GM23338 (cell line): Measurements from ENCODE around the gene MCC. TPM values are rescaled to one million over a fixed set of nuclear protein-coding genes. Genes with fewer than 3 reads are reported as not detected.

Source experiments
- ATAC-seq: fragments of 200-7000 bp; cut with Tn5 transposase; 3 replicates; pipeline ENCODE4 v1.9.1; 2020
- DNase-seq: peaks from one replicate; pipeline ENCODE4 v3.0.0-alpha.2; 2015; ENCODE audit warnings: low spot score
- H2AFZ ChIP-seq: fragments of 200-600 bp; sonication (generic); 2 replicates; pipeline ENCODE4 v1.8.0; 2016; ENCODE audit warnings: antibody characterized with exemption, mild to moderate bottlenecking, moderate library complexity
- H3F3A ChIP-seq: fragments of 200-600 bp; sonication (generic); replicated peaks from 2 replicates; pipeline ENCODE4 v1.8.0; 2017; ENCODE audit warnings: antibody characterized with exemption, mixed run types, low read depth
- H3K27ac ChIP-seq: fragments of 200-600 bp; sonication (generic); 2 replicates; pipeline ENCODE4 v1.6.1; 2016; ENCODE audit warnings: low read depth
- H3K27me3 ChIP-seq: fragments of 200-600 bp; sonication (generic); 2 replicates; pipeline ENCODE4 v1.8.0; 2016; ENCODE audit warnings: mild to moderate bottlenecking, mixed run types, moderate library complexity; ENCODE audit not compliant: insufficient read depth
- H3K36me3 ChIP-seq: fragments of 200-600 bp; sonication (generic); 2 replicates; pipeline ENCODE4 v1.8.0; 2016; ENCODE audit warnings: mild to moderate bottlenecking; ENCODE audit not compliant: insufficient read depth
- H3K4me1 ChIP-seq: fragments of 200-600 bp; sonication (generic); 2 replicates; pipeline ENCODE4 v1.8.0; 2016; ENCODE audit warnings: mild to moderate bottlenecking, moderate library complexity; ENCODE audit not compliant: insufficient read depth
- H3K4me2 ChIP-seq: fragments of 200-600 bp; sonication (generic); 2 replicates; pipeline ENCODE4 v1.7.1; 2017; ENCODE audit warnings: mixed run types
- H3K4me3 ChIP-seq: fragments of 200-600 bp; sonication (generic); 2 replicates; pipeline ENCODE4 v1.6.1; 2016; ENCODE audit warnings: mixed run types
- H3K79me2 ChIP-seq: fragments of 200-600 bp; sonication (generic); replicated peaks from 2 replicates; pipeline ENCODE4 v1.8.0; 2017; ENCODE audit warnings: mild to moderate bottlenecking; ENCODE audit not compliant: insufficient read depth
- H3K9me2 ChIP-seq: fragments of 200-600 bp; sonication (generic); 2 replicates; pipeline ENCODE4 v1.8.0; 2017; ENCODE audit not compliant: insufficient read depth
- H4K20me1 ChIP-seq: fragments of 200-600 bp; sonication (generic); replicated peaks from 2 replicates; pipeline ENCODE4 v1.8.0; 2017; ENCODE audit warnings: mild to moderate bottlenecking; ENCODE audit not compliant: insufficient read depth
- H3K27ac Mint-ChIP-seq: 2 replicates; pipeline ENCODE4 v1.8.0; 2020; ENCODE audit warnings: inconsistent platforms, mild to moderate bottlenecking, moderate library complexity, mixed read lengths
- H3K27me3 Mint-ChIP-seq: 3 replicates; pipeline ENCODE4 v1.8.0; 2022; ENCODE audit warnings: low read depth, mild to moderate bottlenecking, moderate library complexity, mixed read lengths, inconsistent platforms; ENCODE audit not compliant: insufficient read depth, poor library complexity
- H3K36me3 Mint-ChIP-seq: 3 replicates; pipeline ENCODE4 v1.8.0; 2021; ENCODE audit warnings: low read depth, mild to moderate bottlenecking, inconsistent platforms, moderate library complexity, mixed read lengths
- H3K4me1 Mint-ChIP-seq: 3 replicates; pipeline ENCODE4 v1.8.0; 2020; ENCODE audit warnings: mild to moderate bottlenecking, inconsistent platforms, mixed read lengths
- H3K4me3 Mint-ChIP-seq: 3 replicates; pipeline ENCODE4 v1.8.0; 2021; ENCODE audit warnings: moderate library complexity, mild to moderate bottlenecking, inconsistent platforms, mixed read lengths
- H3K9me3 Mint-ChIP-seq: 3 replicates; pipeline ENCODE4 v1.8.0; 2020; ENCODE audit warnings: moderate library complexity, mild to moderate bottlenecking, inconsistent platforms, mixed read lengths
- JUNB ChIP-seq: IDR thresholded peaks from one replicate; pipeline ENCODE4 v1.6.1; 2016; ENCODE audit warnings: antibody characterized with exemption; ENCODE audit not compliant: unreplicated experiment
- STAT1 ChIP-seq: IDR thresholded peaks from one replicate; pipeline ENCODE4 v1.6.1; 2016; ENCODE audit warnings: antibody characterized with exemption; ENCODE audit not compliant: unreplicated experiment
- ZNF114 ChIP-seq: fragments of 250-450 bp; sonication (Bioruptor Pico); IDR thresholded peaks from 2 replicates; pipeline ENCODE4 v1.5.0; 2020; ENCODE audit warnings: mild to moderate bottlenecking, moderate library complexity
- ZNF331 ChIP-seq: fragments of 250-450 bp; sonication (Bioruptor Pico); IDR thresholded peaks from 2 replicates; pipeline ENCODE4 v1.5.0; 2020; ENCODE audit warnings: low read depth, mild to moderate bottlenecking, moderate library complexity
- polyA plus RNA-seq: library from polyadenylated mRNA; unstranded; fragments of >200 nt; fragmentation: Nextera tagmentation; extraction: Ambion mirVana; gene quantifications from 2 replicates; pipeline ENCODE4 v1.2.1, GENCODE V29; 2016
- total RNA-seq: library from RNA; depleted of rRNA; stranded (reverse); fragments of >200 nt; shearing (Covaris generic); gene quantifications from 2 replicates; pipeline ENCODE4 v1.2.3, GENCODE V29; 2014
- TF ChIP-seq, protein P1 (sequence below): fragments of 250-450 bp; sonication (Bioruptor Pico); IDR thresholded peaks from 2 replicates; pipeline ENCODE4 v1.5.0; 2020; ENCODE audit warnings: mild to moderate bottlenecking, moderate library complexity
- TF ChIP-seq, protein P2 (sequence below): IDR thresholded peaks from one replicate; pipeline ENCODE4 v1.6.1; 2018; ENCODE audit warnings: antibody characterized with exemption; ENCODE audit not compliant: unreplicated experiment

MCC gene
- total and polyA plus RNA-seq, 2 experiments from 2014 or later, result 3.8 to 10.1 TPM

DNA sequence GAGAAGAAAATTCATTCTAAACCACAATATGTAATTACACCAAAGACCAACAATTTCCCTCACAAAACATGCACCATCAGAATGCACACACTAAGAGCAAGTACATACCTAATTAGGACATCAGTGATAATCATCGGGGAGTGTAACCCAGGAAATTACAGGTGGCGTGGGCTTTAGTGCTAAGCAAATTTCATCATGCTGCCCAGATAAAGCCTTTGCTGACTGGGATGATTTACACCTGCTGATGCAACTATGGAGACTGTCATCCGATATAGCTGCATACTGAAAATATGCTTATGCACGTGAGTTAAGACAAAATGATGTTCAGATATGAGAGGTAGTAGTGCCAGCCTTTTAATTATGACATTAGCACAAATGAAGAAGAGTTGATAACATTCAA, 388.4 kb downstream of the MCC start (continued):
- TF ChIP-seq, protein P1, sequence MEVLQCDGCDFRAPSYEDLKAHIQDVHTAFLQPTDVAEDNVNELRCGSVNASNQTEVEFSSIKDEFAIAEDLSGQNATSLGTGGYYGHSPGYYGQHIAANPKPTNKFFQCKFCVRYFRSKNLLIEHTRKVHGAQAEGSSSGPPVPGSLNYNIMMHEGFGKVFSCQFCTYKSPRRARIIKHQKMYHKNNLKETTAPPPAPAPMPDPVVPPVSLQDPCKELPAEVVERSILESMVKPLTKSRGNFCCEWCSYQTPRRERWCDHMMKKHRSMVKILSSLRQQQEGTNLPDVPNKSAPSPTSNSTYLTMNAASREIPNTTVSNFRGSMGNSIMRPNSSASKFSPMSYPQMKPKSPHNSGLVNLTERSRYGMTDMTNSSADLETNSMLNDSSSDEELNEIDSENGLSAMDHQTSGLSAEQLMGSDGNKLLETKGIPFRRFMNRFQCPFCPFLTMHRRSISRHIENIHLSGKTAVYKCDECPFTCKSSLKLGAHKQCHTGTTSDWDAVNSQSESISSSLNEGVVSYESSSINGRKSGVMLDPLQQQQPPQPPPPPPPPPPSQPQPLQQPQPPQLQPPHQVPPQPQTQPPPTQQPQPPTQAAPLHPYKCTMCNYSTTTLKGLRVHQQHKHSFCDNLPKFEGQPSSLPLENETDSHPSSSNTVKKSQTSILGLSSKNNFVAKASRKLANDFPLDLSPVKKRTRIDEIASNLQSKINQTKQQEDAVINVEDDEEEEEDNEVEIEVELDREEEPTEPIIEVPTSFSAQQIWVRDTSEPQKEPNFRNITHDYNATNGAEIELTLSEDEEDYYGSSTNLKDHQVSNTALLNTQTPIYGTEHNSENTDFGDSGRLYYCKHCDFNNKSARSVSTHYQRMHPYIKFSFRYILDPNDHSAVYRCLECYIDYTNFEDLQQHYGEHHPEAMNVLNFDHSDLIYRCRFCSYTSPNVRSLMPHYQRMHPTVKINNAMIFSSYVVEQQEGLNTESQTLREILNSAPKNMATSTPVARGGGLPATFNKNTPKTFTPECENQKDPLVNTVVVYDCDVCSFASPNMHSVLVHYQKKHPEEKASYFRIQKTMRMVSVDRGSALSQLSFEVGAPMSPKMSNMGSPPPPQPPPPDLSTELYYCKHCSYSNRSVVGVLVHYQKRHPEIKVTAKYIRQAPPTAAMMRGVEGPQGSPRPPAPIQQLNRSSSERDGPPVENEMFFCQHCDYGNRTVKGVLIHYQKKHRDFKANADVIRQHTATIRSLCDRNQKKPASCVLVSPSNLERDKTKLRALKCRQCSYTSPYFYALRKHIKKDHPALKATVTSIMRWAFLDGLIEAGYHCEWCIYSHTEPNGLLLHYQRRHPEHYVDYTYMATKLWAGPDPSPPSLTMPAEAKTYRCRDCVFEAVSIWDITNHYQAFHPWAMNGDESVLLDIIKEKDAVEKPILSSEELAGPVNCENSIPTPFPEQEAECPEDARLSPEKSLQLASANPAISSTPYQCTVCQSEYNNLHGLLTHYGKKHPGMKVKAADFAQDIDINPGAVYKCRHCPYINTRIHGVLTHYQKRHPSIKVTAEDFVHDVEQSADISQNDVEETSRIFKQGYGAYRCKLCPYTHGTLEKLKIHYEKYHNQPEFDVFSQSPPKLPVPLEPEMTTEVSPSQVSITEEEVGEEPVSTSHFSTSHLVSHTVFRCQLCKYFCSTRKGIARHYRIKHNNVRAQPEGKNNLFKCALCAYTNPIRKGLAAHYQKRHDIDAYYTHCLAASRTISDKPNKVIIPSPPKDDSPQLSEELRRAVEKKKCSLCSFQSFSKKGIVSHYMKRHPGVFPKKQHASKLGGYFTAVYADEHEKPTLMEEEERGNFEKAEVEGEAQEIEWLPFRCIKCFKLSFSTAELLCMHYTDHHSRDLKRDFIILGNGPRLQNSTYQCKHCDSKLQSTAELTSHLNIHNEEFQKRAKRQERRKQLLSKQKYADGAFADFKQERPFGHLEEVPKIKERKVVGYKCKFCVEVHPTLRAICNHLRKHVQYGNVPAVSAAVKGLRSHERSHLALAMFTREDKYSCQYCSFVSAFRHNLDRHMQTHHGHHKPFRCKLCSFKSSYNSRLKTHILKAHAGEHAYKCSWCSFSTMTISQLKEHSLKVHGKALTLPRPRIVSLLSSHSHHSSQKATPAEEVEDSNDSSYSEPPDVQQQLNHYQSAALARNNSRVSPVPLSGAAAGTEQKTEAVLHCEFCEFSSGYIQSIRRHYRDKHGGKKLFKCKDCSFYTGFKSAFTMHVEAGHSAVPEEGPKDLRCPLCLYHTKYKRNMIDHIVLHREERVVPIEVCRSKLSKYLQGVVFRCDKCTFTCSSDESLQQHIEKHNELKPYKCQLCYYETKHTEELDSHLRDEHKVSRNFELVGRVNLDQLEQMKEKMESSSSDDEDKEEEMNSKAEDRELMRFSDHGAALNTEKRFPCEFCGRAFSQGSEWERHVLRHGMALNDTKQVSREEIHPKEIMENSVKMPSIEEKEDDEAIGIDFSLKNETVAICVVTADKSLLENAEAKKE (CRISPR knock-in tag), result no peak

DNA sequence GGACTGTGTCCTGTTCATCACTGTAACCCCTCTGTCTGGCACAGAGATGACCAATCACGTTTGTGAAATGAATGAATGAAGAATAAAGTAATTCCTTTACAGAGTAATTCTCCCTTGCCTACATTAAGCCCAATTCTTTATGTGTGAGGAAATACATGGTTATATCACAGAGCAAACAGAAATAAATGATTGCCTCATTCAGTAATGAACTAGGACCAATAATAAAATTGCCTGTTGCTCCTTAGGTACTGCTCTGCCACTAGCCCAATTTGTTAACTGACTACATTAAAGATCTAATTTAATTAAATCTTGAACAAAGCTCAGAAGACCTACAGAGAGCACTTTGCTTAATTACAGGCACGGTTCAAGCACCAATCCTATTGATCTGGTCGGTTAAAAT, 389.9 kb downstream of the MCC start:
- Histone ChIP-seq H3K9me2 (no peaks in the 10 kb centered on the region), H3F3A (no peaks in the 10 kb centered on the region), H4K20me1 (no peaks in the 10 kb centered on the region), H2AFZ (no peak overlapping the region), H3K36me3 (no peaks in the 10 kb centered on the region), H3K27ac (no peak overlapping the region), H3K4me1 (no peaks in the 10 kb centered on the region), H3K79me2 (no peaks in the 10 kb centered on the region), H3K4me2 (no peak overlapping the region), H3K4me3 (no peak overlapping the region), H3K27me3 (no peaks in the 10 kb centered on the region)
- no peaks in the 10 kb centered on the region; the same call in 2 of the 3 replicates for H3K9me3 Mint-ChIP-seq
- H3K4me1 Mint-ChIP-seq, result no peaks in the 10 kb centered on the region
- ATAC-seq (no peak), DNase-seq (no peak)
- H3K4me3 Mint-ChIP-seq, result no peak overlapping the region
- no peaks in the 10 kb centered on the region for H3K27me3 Mint-ChIP-seq
- 0 out of 2 replicates have a peak overlapping the region, but pooled peaks have one; percentile 22 for H3K27ac Mint-ChIP-seq
- H3K36me3 Mint-ChIP-seq, result peaks cover 3% of the 10 kb centered on the region; the same call in 1 of the 3 replicates
- TF ChIP-seq STAT1, result no peak
- TF ChIP-seq, protein P1 (CRISPR knock-in tag), result no peak
- no peak for TF ChIP-seq ZNF331
- TF ChIP-seq JUNB, result no peak
- no peak for TF ChIP-seq ZNF114 (CRISPR knock-in tag)
- TF ChIP-seq, protein P2, sequence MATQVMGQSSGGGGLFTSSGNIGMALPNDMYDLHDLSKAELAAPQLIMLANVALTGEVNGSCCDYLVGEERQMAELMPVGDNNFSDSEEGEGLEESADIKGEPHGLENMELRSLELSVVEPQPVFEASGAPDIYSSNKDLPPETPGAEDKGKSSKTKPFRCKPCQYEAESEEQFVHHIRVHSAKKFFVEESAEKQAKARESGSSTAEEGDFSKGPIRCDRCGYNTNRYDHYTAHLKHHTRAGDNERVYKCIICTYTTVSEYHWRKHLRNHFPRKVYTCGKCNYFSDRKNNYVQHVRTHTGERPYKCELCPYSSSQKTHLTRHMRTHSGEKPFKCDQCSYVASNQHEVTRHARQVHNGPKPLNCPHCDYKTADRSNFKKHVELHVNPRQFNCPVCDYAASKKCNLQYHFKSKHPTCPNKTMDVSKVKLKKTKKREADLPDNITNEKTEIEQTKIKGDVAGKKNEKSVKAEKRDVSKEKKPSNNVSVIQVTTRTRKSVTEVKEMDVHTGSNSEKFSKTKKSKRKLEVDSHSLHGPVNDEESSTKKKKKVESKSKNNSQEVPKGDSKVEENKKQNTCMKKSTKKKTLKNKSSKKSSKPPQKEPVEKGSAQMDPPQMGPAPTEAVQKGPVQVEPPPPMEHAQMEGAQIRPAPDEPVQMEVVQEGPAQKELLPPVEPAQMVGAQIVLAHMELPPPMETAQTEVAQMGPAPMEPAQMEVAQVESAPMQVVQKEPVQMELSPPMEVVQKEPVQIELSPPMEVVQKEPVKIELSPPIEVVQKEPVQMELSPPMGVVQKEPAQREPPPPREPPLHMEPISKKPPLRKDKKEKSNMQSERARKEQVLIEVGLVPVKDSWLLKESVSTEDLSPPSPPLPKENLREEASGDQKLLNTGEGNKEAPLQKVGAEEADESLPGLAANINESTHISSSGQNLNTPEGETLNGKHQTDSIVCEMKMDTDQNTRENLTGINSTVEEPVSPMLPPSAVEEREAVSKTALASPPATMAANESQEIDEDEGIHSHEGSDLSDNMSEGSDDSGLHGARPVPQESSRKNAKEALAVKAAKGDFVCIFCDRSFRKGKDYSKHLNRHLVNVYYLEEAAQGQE, result no peak
